ENCODE results near the gene CASQ1.

CASQ1 gene

GRCh38 chr1:160227034-160227433 lies 36.7 kb downstream of the CASQ1 start:
- DNase-seq = no peak

- DNase-seq = no peak
Observed at GRCh38 chr1:160227561-160227960, 37.2 kb downstream of the CASQ1 start.

- DNase-seq = no peak
Observed at GRCh38 chr1:160228431-160228830, 38.1 kb downstream of the CASQ1 start.

- no peak for DNase-seq
Observed at GRCh38 chr1:160232911-160233310, 42.5 kb downstream of the CASQ1 start.

GRCh38 chr1:160236806-160237205 lies 46.4 kb downstream of the CASQ1 start:
- no peak for DNase-seq

GRCh38 chr1:160237558-160237957 lies 47.2 kb downstream of the CASQ1 start:
- DNase-seq = no peak

GRCh38 chr1:160238408-160238807 lies 48.0 kb downstream of the CASQ1 start:
- no peak for DNase-seq

GRCh38 chr1:160239582-160240299 lies 49.4 kb downstream of the CASQ1 start:
- no peak for DNase-seq

- no peak for DNase-seq
Observed at GRCh38 chr1:160243767-160244166, 53.4 kb downstream of the CASQ1 start.

- no peak for DNase-seq
Observed at GRCh38 chr1:160244209-160244608, 53.8 kb downstream of the CASQ1 start.

- no peak for DNase-seq
Observed at GRCh38 chr1:160245434-160245833, 55.1 kb downstream of the CASQ1 start.

GRCh38 chr1:160247053-160247452 lies 56.7 kb downstream of the CASQ1 start:
- DNase-seq = no peak

GRCh38 chr1:160251011-160251410 lies 60.6 kb downstream of the CASQ1 start:
- DNase-seq = no peak
